ENCODE results near the gene ESPL1. TPM values are rescaled to one million over a fixed set of nuclear protein-coding genes. Genes with fewer than 3 reads are reported as not detected.
"Not testable (repeated sequence)": the region's sequence is repeated elsewhere in the genome, so short reads cannot be mapped to it uniquely, and the experiment has no call there.

ESPL1 gene
- polyA plus RNA-seq, 1 donor (not counting 4 experiments of a cell fraction or from before 2014, with no cell fraction given), result 3.7 TPM

- H3K4me3 ChIP-seq (ENCODE audit: control insufficient read depth in 2 of 3, extremely low read depth in 1 of 3, insufficient read depth in 2 of 3, low read depth in 1 of 3, low read length in 3 of 3), result peak within 1 kb of the TSS; percentile 67 to 96 (median 75)
- no peaks in the 10 kb centered on the region for H4K20me1 ChIP-seq (ENCODE audit: control insufficient read depth, extremely low read depth, insufficient read depth, low read length)
- peak within 1 kb of the TSS; percentile 70 for H3K27ac ChIP-seq (ENCODE audit: control insufficient read depth, insufficient read depth, low read length)
- H3K9me3 ChIP-seq (ENCODE audit: control insufficient read depth, low read depth, low read length), result no peaks in the 10 kb centered on the region
- H2AFZ ChIP-seq (ENCODE audit: control insufficient read depth, low read length), result peak within 1 kb of the TSS; percentile 98
- no peaks in the 10 kb centered on the region for H3K27me3 ChIP-seq (ENCODE audit: control insufficient read depth, extremely low read depth, insufficient read depth, low read length)
- H3K9ac ChIP-seq (ENCODE audit: control insufficient read depth, extremely low read depth, insufficient read depth, low read length), result peak within 1 kb of the TSS; percentile 89
- peak within 1 kb of the TSS; percentile 94 for H3K4me2 ChIP-seq (ENCODE audit: control insufficient read depth, extremely low read depth, insufficient read depth, low read depth, low read length)
- peaks cover 22% of the 10 kb centered on the region for H3K4me1 ChIP-seq (ENCODE audit: control insufficient read depth, extremely low read depth, insufficient read depth, low read length)
- FAIRE-seq, result peak; percentile 58
- peaks cover 32% of the 10 kb centered on the region for H3K79me2 ChIP-seq (ENCODE audit: control insufficient read depth, insufficient read depth, low read length)
- dilution Hi-C loops (cut with MboI; ENCODE audit: extremely low pct_ligation_motif_present, low sequenced_read_pairs), result no loop called here
- H3K9me1 ChIP-seq (ENCODE audit: control insufficient read depth, extremely low read depth, insufficient read depth, low read length), result no peaks in the 10 kb centered on the region
- peaks cover 5 to 31% of the 10 kb centered on the region in 2 experiments for H3K36me3 ChIP-seq (ENCODE audit: control insufficient read depth in 2 of 2, extremely low read depth in 1 of 2, insufficient read depth in 2 of 2, low read length in 2 of 2)
- DNase-seq (ENCODE audit: low read depth, low spot score), result peak; percentile 38
- TF ChIP-seq, protein P1, sequence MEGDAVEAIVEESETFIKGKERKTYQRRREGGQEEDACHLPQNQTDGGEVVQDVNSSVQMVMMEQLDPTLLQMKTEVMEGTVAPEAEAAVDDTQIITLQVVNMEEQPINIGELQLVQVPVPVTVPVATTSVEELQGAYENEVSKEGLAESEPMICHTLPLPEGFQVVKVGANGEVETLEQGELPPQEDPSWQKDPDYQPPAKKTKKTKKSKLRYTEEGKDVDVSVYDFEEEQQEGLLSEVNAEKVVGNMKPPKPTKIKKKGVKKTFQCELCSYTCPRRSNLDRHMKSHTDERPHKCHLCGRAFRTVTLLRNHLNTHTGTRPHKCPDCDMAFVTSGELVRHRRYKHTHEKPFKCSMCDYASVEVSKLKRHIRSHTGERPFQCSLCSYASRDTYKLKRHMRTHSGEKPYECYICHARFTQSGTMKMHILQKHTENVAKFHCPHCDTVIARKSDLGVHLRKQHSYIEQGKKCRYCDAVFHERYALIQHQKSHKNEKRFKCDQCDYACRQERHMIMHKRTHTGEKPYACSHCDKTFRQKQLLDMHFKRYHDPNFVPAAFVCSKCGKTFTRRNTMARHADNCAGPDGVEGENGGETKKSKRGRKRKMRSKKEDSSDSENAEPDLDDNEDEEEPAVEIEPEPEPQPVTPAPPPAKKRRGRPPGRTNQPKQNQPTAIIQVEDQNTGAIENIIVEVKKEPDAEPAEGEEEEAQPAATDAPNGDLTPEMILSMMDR (optimal IDR thresholded peaks at IDR 0.05 in 1 of 3, IDR thresholded peaks at IDR 0.05 in 1 of 3, conservative IDR thresholded peaks at IDR 0.05 in 1 of 3; ENCODE audit: extremely low read depth in 1 of 3, insufficient read depth in 2 of 3, low read length in 3 of 3), result no peak
- no peak for TF ChIP-seq EZH2 (IDR thresholded peaks at IDR 0.05; ENCODE audit: low read length)
Observed at GRCh38 chr12:53295070-53295890, 27.2 kb downstream of the ESPL1 start, which contains the start of gene PFDN5. TSS of gene PFDN5 (plus strand) at chr12:53295542. CDS start at chr12:53295568, 26 bp downstream.

DNA sequence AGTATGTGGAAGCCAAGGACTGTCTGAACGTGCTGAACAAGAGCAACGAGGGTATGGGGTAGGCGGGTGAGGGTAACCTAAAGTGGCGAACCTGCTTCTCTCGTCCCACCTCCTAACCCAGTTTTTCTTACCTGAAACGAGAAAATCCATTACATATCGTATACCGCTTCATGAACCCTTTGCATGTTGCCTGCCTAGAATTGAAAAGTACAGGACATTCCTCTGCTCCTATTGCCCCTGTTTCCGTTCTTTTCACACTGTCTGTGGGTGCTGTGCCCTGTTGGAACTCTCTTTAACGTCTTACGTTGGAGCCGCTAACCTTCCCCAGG is 27.8 kb downstream of the ESPL1 start:
- TF ChIP-seq, protein P1 (optimal IDR thresholded peaks at IDR 0.05 in 1 of 3, IDR thresholded peaks at IDR 0.05 in 1 of 3, conservative IDR thresholded peaks at IDR 0.05 in 1 of 3; ENCODE audit: extremely low read depth in 1 of 3, insufficient read depth in 2 of 3, low read length in 3 of 3), result no peak
- no peak for TF ChIP-seq EZH2 (IDR thresholded peaks at IDR 0.05; ENCODE audit: low read length)
- Histone ChIP-seq H3K9me1 (ENCODE audit: control insufficient read depth, extremely low read depth, insufficient read depth, low read length) (no peaks in the 10 kb centered on the region), H3K9ac (ENCODE audit: control insufficient read depth, extremely low read depth, insufficient read depth, low read length) (peak overlapping the region; percentile 89), H3K36me3 (ENCODE audit: control insufficient read depth in 2 of 2, extremely low read depth in 1 of 2, insufficient read depth in 2 of 2, low read length in 2 of 2) (peaks cover 5 to 31% of the 10 kb centered on the region in 2 experiments), H3K79me2 (ENCODE audit: control insufficient read depth, insufficient read depth, low read length) (peaks cover 35% of the 10 kb centered on the region), H3K4me3 (ENCODE audit: control insufficient read depth in 2 of 3, extremely low read depth in 1 of 3, insufficient read depth in 2 of 3, low read depth in 1 of 3, low read length in 3 of 3) (peak overlapping the region; percentile 67 to 96 (median 75)), H3K4me1 (ENCODE audit: control insufficient read depth, extremely low read depth, insufficient read depth, low read length) (peaks cover 26% of the 10 kb centered on the region), H4K20me1 (ENCODE audit: control insufficient read depth, extremely low read depth, insufficient read depth, low read length) (no peaks in the 10 kb centered on the region), H2AFZ (ENCODE audit: control insufficient read depth, low read length) (peak overlapping the region; percentile 98), H3K27ac (ENCODE audit: control insufficient read depth, insufficient read depth, low read length) (peak overlapping the region; percentile 70), H3K27me3 (ENCODE audit: control insufficient read depth, extremely low read depth, insufficient read depth, low read length) (no peaks in the 10 kb centered on the region), H3K4me2 (ENCODE audit: control insufficient read depth, extremely low read depth, insufficient read depth, low read depth, low read length) (peak overlapping the region; percentile 64), H3K9me3 (ENCODE audit: control insufficient read depth, low read depth, low read length) (no peaks in the 10 kb centered on the region)
- dilution Hi-C loops (cut with MboI; ENCODE audit: extremely low pct_ligation_motif_present, low sequenced_read_pairs), result no loop called here
- no peak for FAIRE-seq
- DNase-seq (ENCODE audit: low read depth, low spot score), result no peak

GRCh38 chr12:53297106-53297505 is 29.0 kb downstream of the ESPL1 start:
- H3K4me3 ChIP-seq (ENCODE audit: control insufficient read depth in 2 of 3, extremely low read depth in 1 of 3, insufficient read depth in 2 of 3, low read depth in 1 of 3, low read length in 3 of 3); H4K20me1 ChIP-seq (ENCODE audit: control insufficient read depth, extremely low read depth, insufficient read depth, low read length); DNase-seq (ENCODE audit: low read depth, low spot score); H2AFZ ChIP-seq (ENCODE audit: control insufficient read depth, low read length); H3K9me3 ChIP-seq (ENCODE audit: control insufficient read depth, low read depth, low read length); dilution Hi-C loops (cut with MboI; ENCODE audit: extremely low pct_ligation_motif_present, low sequenced_read_pairs); H3K9ac ChIP-seq (ENCODE audit: control insufficient read depth, extremely low read depth, insufficient read depth, low read length); H3K27ac ChIP-seq (ENCODE audit: control insufficient read depth, insufficient read depth, low read length); H3K27me3 ChIP-seq (ENCODE audit: control insufficient read depth, extremely low read depth, insufficient read depth, low read length); FAIRE-seq; H3K4me2 ChIP-seq (ENCODE audit: control insufficient read depth, extremely low read depth, insufficient read depth, low read depth, low read length); H3K9me1 ChIP-seq (ENCODE audit: control insufficient read depth, extremely low read depth, insufficient read depth, low read length): not testable (repeated sequence)
- H3K79me2 ChIP-seq (ENCODE audit: control insufficient read depth, insufficient read depth, low read length), result peaks cover 38% of the 10 kb centered on the region
- peaks cover 26% of the 10 kb centered on the region for H3K4me1 ChIP-seq (ENCODE audit: control insufficient read depth, extremely low read depth, insufficient read depth, low read length)
- H3K36me3 ChIP-seq (ENCODE audit: control insufficient read depth in 2 of 2, extremely low read depth in 1 of 2, insufficient read depth in 2 of 2, low read length in 2 of 2), result peaks cover 7 to 24% of the 10 kb centered on the region in 2 experiments
